ENCODE measurements around the gene CYFIP1. TPM values are rescaled to one million over a fixed set of nuclear protein-coding genes. Genes with fewer than 3 reads are reported as not detected.

CYFIP1 gene
- total RNA-seq, 1 experiment from 2014 or later = 112 TPM

DNA sequence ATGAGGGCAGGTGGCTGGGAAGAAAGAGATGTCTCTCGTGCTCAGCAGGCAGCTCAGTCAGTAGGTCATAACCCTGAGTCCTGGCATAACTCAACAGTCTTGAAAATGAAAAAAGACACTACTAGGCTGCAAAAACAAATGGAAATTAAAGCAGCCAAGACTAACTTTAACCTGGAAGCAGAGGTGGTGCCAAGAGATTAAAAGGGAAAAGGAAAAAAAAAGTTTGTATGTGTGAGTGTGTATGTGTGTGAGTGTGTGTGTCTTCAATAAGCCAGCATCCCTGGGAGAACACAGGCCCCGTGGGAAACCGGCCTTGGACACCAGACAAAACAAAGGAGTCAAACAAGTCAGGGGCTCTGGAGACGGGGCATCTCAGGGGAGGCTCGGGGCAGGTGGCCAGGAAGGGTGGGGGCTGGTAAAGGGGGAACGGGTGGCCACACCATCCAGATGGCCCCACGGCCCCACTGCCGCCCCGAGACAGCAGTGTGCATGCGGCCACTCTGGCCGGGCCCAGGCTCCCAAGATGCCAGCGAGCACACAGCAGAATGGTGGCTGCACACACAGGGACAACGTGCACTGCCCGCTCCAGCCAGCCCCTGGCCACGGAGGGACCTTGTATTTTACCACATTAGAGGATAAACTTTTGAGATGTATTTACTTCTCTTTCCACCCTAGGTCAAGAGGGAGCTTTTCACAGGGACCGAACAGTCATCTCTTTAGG lies 23.8 kb downstream of the CYFIP1 start:
- no TSS peak for BruUV-seq (replicated peaks)
- intact Hi-C loops (cut with micrococcal nuclease; ENCODE audit: unreplicated experiment) = no loop called here
- CTCF ChIA-PET = no interaction called here
- no peak for DNase-seq (ENCODE audit: low spot score)
- Histone ChIP-seq H3K9me3 (ENCODE audit: low read depth, low read length, poor library complexity, severe bottlenecking) (no peaks in the 10 kb centered on the region), H3K27me3 (replicated peaks; ENCODE audit: insufficient read depth, low read depth, low read length, poor library complexity) (no peaks in the 10 kb centered on the region), H3K27ac (ENCODE audit: low read depth, low read length, poor library complexity, severe bottlenecking) (no peak overlapping the region), H3K4me1 (ENCODE audit: insufficient read depth, low read length, poor library complexity, severe bottlenecking) (peaks cover 15% of the 10 kb centered on the region), H3K4me3 (ENCODE audit: low read depth, low read length, poor library complexity, severe bottlenecking) (no peak overlapping the region), H3K36me3 (ENCODE audit: insufficient read depth, low read length, poor library complexity, severe bottlenecking) (no peaks in the 10 kb centered on the region)
- no peak for TF ChIP-seq EZH2 (IDR thresholded peaks at IDR 0.05; ENCODE audit: borderline replicate concordance, low read depth, low read length, poor library complexity, severe bottlenecking)
- TF ChIP-seq, protein P1, sequence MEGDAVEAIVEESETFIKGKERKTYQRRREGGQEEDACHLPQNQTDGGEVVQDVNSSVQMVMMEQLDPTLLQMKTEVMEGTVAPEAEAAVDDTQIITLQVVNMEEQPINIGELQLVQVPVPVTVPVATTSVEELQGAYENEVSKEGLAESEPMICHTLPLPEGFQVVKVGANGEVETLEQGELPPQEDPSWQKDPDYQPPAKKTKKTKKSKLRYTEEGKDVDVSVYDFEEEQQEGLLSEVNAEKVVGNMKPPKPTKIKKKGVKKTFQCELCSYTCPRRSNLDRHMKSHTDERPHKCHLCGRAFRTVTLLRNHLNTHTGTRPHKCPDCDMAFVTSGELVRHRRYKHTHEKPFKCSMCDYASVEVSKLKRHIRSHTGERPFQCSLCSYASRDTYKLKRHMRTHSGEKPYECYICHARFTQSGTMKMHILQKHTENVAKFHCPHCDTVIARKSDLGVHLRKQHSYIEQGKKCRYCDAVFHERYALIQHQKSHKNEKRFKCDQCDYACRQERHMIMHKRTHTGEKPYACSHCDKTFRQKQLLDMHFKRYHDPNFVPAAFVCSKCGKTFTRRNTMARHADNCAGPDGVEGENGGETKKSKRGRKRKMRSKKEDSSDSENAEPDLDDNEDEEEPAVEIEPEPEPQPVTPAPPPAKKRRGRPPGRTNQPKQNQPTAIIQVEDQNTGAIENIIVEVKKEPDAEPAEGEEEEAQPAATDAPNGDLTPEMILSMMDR (conservative IDR thresholded peaks at IDR 0.05; ENCODE audit: low read depth, low read length) = no peak
- POLR2A ChIA-PET (ENCODE audit: low non-redundant PET) = no interaction called here

DNA sequence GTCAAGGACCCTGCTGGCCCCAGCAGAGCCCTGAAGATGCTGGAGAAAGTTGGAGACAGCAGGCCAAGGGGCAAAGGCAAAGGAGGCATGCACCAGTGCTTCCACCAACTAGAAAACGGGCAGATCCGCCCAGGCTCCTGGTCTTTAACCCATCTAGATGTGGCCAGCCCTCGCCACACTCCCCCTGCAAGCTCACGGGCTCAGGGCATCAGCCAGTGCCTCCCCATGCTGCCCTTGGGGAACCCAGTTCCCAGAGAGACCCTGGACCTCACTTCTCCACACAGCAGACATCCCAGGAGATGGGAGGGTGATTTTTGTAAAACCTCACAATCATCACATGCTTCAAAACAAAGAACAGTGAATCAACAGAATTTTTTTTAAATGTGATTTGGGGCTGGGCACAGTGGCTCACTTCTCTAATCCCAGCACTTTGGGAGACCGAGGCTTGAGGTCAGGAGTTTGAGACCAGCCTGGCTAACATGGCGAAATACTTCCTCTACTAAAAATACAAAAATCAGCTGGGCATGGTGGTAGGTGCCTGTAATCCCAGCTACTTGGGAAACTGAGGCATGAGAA lies 24.5 kb downstream of the CYFIP1 start:
- CTCF ChIA-PET = no interaction called here
- POLR2A ChIA-PET (ENCODE audit: low non-redundant PET) = no interaction called here
- intact Hi-C loops (cut with micrococcal nuclease; ENCODE audit: unreplicated experiment) = no loop called here

DNA sequence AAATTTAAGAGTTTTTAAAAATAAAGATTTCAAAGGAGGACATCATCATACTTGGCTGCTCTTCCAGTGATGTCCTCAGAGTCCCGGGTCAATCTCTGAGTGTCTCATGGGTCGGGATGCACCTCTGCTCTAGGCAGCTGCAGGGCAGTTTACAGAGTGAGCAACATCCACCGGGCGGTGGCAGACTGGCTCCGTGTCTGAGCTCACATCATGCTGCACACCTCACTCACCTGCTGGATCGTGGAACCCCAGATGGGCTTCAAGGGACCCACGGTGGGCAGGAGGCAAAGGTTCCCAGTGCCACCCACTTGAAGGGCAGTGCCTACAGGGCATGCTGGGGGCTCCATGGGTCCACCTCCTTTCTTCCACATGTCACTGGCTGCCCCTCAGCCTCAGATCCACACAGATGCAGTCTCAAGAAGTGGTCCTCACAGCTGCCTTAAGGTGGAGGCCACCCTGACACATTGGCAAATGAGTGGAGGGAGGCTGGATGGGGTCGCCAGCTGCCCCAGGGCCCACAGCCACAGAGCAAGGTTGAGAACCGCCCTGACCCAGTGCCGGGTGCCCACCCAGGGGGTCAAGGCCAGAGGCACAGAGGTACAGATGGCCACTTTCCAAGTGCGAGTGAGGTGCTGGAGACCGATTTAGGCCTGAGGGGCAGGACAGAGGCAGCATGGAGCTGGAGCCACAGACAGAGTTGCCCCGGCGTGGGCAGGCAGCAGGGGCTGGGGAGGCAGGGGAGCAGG lies 25.2 kb downstream of the CYFIP1 start:
- intact Hi-C loops (cut with micrococcal nuclease; ENCODE audit: unreplicated experiment) = no loop called here
- H3K27ac ChIP-seq (ENCODE audit: low read depth, low read length, poor library complexity, severe bottlenecking) = no peak overlapping the region
- no peaks in the 10 kb centered on the region for H3K36me3 ChIP-seq (ENCODE audit: insufficient read depth, low read length, poor library complexity, severe bottlenecking)
- no TSS peak for BruUV-seq (replicated peaks)
- CTCF ChIA-PET = no interaction called here
- H3K27me3 ChIP-seq (replicated peaks; ENCODE audit: insufficient read depth, low read depth, low read length, poor library complexity) = no peaks in the 10 kb centered on the region
- TF ChIP-seq, protein P1 (conservative IDR thresholded peaks at IDR 0.05; ENCODE audit: low read depth, low read length) = no peak
- TF ChIP-seq EZH2 (IDR thresholded peaks at IDR 0.05; ENCODE audit: borderline replicate concordance, low read depth, low read length, poor library complexity, severe bottlenecking) = no peak
- no peak for DNase-seq (ENCODE audit: low spot score)
- H3K4me3 ChIP-seq (ENCODE audit: low read depth, low read length, poor library complexity, severe bottlenecking) = no peak overlapping the region
- H3K9me3 ChIP-seq (ENCODE audit: low read depth, low read length, poor library complexity, severe bottlenecking) = no peaks in the 10 kb centered on the region
- peaks cover 22% of the 10 kb centered on the region for H3K4me1 ChIP-seq (ENCODE audit: insufficient read depth, low read length, poor library complexity, severe bottlenecking)
- POLR2A ChIA-PET (ENCODE audit: low non-redundant PET) = no interaction called here

More for the DNA sequence above, 24.5 kb downstream of the CYFIP1 start:
- no peaks in the 10 kb centered on the region for H3K27me3 ChIP-seq (replicated peaks; ENCODE audit: insufficient read depth, low read depth, low read length, poor library complexity)
- no peak for DNase-seq (ENCODE audit: low spot score)
- no peaks in the 10 kb centered on the region for H3K9me3 ChIP-seq (ENCODE audit: low read depth, low read length, poor library complexity, severe bottlenecking)
- H3K27ac ChIP-seq (ENCODE audit: low read depth, low read length, poor library complexity, severe bottlenecking) = no peak overlapping the region
- no peaks in the 10 kb centered on the region for H3K36me3 ChIP-seq (ENCODE audit: insufficient read depth, low read length, poor library complexity, severe bottlenecking)
- TF ChIP-seq EZH2 (IDR thresholded peaks at IDR 0.05; ENCODE audit: borderline replicate concordance, low read depth, low read length, poor library complexity, severe bottlenecking) = no peak
- TF ChIP-seq, protein P1 (conservative IDR thresholded peaks at IDR 0.05; ENCODE audit: low read depth, low read length) = no peak
- H3K4me3 ChIP-seq (ENCODE audit: low read depth, low read length, poor library complexity, severe bottlenecking) = no peak overlapping the region
- peaks cover 17% of the 10 kb centered on the region for H3K4me1 ChIP-seq (ENCODE audit: insufficient read depth, low read length, poor library complexity, severe bottlenecking)
- BruUV-seq (replicated peaks) = no TSS peak
